T-helper 1 cell treated with Interleukin-12 subunit alpha and Interleukin-12 subunit beta and Interleukin-4 antibody, amounts not matched to agents 30 ng/mL and 1 ng/mL, for 36 hours (primary cell): ENCODE results near the gene ACSL4. TPM values are rescaled to one million over a fixed set of nuclear protein-coding genes. Genes with fewer than 3 reads are reported as not detected.
"Not testable (repeated sequence)": the region's sequence is repeated elsewhere in the genome, so short reads cannot be mapped to it uniquely, and the experiment has no call there.

Experiments
- intact Hi-C: fragments of 100-400 bp; cut with micrococcal nuclease; formaldehyde crosslinking; loops from one replicate; pipeline ENCODE4 v1.15.1; 2024
- total RNA-seq: library from RNA; stranded (reverse); gene quantifications from 2 replicates; pipeline ENCODE4 v1.2.3, GENCODE V29; 2022

ACSL4 gene
- total RNA-seq = 42.9 and 43.2 TPM in 2 replicates

- intact Hi-C loops = loop anchor here (1.0 to 5.0 kb wide), 7 partner anchors 11 to 585 kb away; partner anchors contain the start of genes AMMECR1, NXT2 and TMEM164
Measured at GRCh38 chrX:109732807-109733612, at the start of gene ACSL4. Gene ACSL4 (minus strand): TSS chrX:109733257. CDS start chrX:109683363, 49,894 bp downstream.

GRCh38 chrX:109777749-109778148 is 44.7 kb upstream of the ACSL4 start:
- intact Hi-C loops = no loop called here

GRCh38 chrX:109776986-109777385 is 43.9 kb upstream of the ACSL4 start:
- intact Hi-C loops = no loop called here

GRCh38 chrX:109776432-109776831 is 43.4 kb upstream of the ACSL4 start:
- intact Hi-C loops = no loop called here

GRCh38 chrX:109775386-109775785 is 42.3 kb upstream of the ACSL4 start:
- intact Hi-C loops = no loop called here

GRCh38 chrX:109774706-109775105 is 41.6 kb upstream of the ACSL4 start:
- intact Hi-C loops = no loop called here

GRCh38 chrX:109774136-109774535 is 41.1 kb upstream of the ACSL4 start:
- intact Hi-C loops = no loop called here

GRCh38 chrX:109773374-109773773 is 40.3 kb upstream of the ACSL4 start:
- intact Hi-C loops = no loop called here

GRCh38 chrX:109770780-109771179 is 37.7 kb upstream of the ACSL4 start:
- intact Hi-C loops = no loop called here

GRCh38 chrX:109760922-109761250 is 27.8 kb upstream of the ACSL4 start:
- intact Hi-C loops = no loop called here

- intact Hi-C loops = no loop called here
Measured at GRCh38 chrX:109760209-109760921, 27.3 kb upstream of the ACSL4 start.

GRCh38 chrX:109753256-109753655 is 20.2 kb upstream of the ACSL4 start:
- intact Hi-C loops = no loop called here

GRCh38 chrX:109751698-109752097 is 18.6 kb upstream of the ACSL4 start:
- intact Hi-C loops = no loop called here

- intact Hi-C loops = no loop called here
Measured at GRCh38 chrX:109749207-109749606, 16.1 kb upstream of the ACSL4 start.

- intact Hi-C loops = no loop called here
Measured at GRCh38 chrX:109747681-109748080, 14.6 kb upstream of the ACSL4 start.

- intact Hi-C loops = no loop called here
Measured at GRCh38 chrX:109742722-109743121, 9.7 kb upstream of the ACSL4 start.

- intact Hi-C loops = not testable (repeated sequence)
Measured at GRCh38 chrX:109740896-109741295, 7.8 kb upstream of the ACSL4 start.

GRCh38 chrX:109740433-109740809 is 7.4 kb upstream of the ACSL4 start:
- intact Hi-C loops = no loop called here

- intact Hi-C loops = no loop called here
Measured at GRCh38 chrX:109739625-109740432, 6.8 kb upstream of the ACSL4 start.

GRCh38 chrX:109735202-109735744 is 2.2 kb upstream of the ACSL4 start:
- intact Hi-C loops = no loop called here

- intact Hi-C loops = loop anchor here (1.0 to 5.0 kb wide), 5 partner anchors 49 to 585 kb away; partner anchors contain the start of genes AMMECR1, NXT2 and TMEM164
Measured at GRCh38 chrX:109733613-109734083, 591 bp upstream of the ACSL4 start.
